GM21367 (cell line): ENCODE results near the gene SSH3.

Experiments used
- ATAC-seq: cut with Tn5 transposase; IDR thresholded peaks from one replicate; pipeline ENCODE4 v1.9.1; 2021; ENCODE audit not compliant: unreplicated experiment

The SSH3 gene

DNA sequence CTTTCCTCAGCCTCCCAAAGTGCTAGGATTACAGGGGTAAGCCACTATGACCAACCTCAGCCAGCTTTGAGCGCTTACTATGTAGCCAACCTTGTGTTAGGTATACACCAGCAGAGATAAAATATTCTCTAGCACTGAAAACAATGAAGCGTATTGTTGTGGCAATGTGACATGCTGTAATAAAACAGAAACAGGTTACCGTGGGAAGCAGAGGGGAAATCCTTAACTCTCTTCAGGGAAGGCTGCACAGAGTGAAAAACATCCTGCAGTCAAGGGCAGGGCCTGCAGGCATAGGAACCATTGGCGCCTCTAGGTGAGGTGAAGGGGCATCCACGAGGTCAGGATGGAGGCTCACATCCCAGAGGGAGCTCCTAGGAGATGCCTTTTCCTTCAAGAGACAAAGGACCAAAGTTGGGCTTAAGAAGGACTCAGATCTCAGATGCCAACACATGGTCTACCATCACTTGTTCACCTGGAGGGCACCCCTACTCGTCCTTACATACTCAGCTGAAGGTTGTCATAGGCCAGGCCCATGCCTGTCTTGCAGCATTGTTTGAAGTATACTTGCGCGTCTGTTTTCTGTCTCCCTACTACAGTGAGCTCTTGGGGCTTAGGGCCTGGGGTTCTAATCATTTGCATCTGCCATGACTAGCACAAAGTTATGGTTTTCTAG is 42.1 kb downstream of the SSH3 start:
- no peak for ATAC-seq

DNA sequence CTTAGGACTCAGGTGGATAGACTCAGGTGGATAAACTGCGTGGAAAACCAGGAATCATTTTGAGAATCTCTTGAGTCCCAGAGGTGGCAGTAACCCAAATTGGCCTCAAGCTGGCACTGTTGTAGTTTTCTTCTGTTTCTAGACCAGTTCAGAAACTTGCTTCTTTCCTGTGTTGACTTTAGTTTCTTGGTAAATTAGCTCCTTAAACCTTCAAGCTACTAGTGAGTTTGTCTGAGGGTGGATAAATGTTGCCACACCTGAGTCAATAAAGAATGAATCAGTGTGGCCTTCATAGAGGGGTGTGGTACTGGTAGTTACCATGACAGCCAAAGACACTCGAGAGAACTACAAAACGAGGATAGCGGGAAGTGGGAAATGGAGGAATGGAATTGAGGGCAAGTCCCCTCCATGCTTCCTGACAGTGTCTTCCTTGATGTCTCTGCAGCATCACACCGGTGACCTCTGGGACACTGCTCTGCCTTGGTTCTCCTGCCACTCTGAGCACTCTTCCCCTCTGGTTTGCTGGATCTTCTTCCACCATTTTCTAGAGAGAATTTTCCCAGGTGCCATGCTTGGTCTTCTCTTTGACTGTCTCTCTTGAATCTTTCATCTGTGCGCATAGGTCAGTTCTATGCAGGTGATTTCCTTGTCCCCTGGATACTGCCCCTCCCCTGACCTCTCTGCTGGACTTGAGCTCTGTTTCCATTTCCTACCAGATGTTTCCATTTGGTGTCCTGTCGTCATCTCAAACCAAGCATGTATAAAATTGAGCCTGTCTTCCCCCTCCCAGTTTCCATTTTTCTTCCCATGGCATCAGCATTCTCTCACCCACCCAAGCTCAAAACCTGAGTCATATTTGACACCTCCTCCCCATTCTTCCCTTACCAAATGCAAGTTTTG is 42.8 kb downstream of the SSH3 start:
- no peak for ATAC-seq

- no peak for ATAC-seq
These were observed 44.8 kb downstream of the SSH3 start for GRCh38 chr11:67347964-67348749.

DNA sequence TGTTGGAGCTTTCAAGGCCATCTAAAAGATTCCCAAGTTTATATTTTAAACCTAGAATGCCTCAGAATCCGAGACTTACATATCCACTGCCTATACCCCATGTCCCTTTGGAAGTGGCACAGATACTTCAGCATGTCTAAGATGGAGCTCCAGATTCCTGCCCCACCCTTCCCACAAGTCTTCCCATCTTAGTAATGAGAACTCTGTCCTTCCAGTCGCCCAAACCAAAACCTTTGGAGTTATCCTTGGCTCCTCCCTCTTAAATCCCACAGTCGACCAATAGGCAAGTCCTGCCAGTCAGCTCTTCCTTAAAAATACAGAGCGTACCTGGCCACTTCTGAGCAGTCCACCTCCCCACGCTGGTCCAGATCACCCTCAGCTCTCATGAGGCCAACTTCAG is 45.7 kb downstream of the SSH3 start:
- no peak for ATAC-seq

DNA sequence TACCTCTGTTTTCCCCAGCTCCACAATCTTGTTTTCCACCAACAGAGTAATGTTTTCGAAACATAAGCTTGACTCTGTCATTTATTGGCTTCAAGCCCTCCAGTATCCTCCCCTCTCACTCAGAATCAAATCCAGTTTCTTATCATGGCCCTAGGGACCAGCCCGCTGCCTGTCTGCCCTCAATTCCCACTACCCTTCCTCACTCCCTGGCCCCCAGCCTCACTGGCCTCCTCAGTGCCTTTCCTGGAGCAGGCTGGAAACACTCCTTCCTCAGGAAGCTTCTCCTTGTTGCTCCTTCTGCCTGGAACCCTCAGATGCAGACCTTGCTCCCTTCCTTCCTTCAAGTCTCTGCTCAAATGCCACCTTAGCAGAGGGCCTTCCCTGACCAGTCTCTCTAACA is 46.1 kb downstream of the SSH3 start:
- ATAC-seq = no peak

GRCh38 chr11:67349928-67350465 is 46.7 kb downstream of the SSH3 start:
- no peak for ATAC-seq

GRCh38 chr11:67351275-67352005 is 48.1 kb downstream of the SSH3 start:
- no peak for ATAC-seq

DNA sequence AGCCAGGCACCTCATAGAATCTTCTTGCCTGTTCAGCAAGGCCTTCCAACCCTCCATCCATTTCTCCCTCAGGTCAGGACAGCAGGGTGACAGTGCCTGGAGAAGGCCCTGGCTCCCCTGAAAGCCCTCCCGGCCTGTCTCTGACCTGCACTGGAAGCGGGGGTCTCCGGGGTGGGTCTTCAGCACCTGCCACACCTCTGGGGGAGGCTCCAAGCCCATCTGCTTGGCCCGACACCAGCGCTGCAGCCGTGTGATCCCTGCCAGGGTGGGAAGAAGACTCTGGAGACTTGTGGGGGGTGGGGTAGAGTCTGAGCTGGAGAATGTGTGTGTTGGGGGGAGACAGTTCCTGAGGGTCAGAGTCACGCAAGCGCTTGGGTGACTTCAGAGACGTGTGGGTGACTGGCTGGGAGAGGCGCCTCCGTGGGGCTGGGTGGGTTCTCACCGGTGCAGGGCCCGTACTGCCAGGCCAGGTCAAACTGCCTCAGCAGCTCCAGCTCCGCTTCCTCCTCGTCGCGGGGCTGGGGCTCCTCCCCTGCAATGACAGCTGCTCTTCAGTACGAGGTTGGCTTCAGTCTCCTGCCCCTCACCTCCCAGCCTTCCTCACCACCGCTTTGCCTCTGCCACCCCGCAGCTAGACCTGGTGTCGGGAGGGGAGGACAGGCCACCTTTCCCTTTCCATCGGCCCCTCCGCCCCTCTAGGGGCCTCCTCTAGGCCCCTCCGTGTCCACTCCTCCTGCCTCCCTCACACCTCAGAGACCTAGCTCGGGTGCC is 49.4 kb downstream of the SSH3 start:
- no peak for ATAC-seq

DNA sequence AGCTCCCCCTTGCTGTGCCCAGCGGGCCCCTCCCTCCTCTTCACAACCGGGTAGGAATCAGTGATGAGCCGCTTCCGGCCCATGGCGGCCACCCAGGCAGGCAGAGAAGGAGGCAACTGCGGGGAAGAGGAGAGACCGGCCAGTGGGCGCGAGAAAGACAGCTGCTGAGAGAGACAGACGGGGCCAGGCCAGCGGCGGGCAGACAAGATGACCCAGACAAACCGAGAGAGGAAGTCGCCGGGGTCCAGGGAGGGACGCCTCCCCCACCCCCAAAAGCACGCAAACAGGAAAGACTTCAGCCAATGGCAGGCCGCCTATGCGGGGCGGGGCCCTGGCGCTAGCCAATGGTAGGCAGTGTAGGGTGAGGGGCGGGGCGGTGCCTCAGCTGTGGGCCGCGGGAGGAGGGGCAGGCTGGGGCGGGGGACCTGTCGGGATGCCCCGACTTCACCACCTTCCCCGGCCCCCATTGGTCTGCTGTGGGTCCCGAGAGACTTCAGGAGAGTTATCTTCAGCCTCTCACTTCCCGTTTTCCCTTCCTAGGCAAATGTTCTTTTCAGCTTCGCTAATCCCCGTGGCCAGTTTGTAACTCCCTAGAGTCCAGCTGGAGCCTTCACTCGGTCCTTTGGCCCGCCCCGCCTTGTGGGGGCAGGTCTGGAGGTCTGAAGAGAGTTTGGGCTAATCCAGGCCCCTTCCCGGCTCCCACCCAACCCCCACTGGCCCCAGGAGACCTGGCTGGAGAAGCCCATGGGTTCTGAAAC is 50.2 kb downstream of the SSH3 start, which contains the start of gene POLD4:
Gene POLD4 (minus strand): TSS at position 230 of the 758 bp plus-strand sequence. CDS start 147 bp downstream, at position 83.
- peak; percentile 60 for ATAC-seq

DNA sequence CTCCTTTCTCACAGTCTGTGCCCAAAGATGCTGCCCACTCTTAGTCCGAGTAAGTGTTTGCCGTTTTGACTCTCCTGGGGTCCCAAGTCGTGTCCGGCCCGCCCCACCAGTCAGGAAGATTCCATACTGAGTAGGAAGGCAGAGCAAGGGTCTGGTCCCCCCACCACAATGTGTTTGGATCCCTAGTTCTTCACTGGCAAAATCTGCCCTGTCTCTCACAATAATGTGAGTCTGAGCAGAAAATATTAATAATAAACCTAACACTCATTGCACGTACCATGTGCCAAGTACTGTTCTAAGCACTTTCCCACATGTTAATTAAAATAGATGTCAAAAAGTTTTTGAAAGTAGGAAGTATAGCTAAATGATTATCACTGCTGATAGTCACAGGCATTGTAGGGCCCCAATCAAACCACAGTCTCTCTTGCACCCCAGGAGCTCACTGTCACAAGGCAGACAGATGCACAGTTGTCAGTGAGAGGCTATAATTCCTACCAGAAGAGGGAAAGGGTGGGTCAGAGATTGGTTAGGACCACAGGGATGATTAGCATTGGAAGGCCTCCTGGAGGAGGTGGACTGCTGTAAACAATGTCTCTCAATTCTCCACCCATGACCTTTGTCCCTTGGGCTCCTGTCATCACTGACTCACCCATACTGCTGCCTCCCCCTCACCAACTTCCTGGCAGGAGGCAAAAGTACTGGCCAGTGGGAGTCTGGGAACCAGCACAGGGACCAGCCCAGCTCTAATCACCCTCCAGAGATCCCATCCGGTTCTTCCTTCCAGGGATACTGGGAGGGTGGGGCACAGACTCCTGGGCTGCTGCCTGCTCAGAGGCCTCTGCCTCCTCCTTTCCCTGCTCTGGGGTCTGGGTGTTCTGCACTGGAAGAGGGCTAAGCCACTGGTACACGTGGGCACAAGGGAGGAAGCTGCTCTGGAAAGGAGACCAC is 51.0 kb downstream of the SSH3 start:
- ATAC-seq = no peak

- ATAC-seq = no peak
These were observed 51.9 kb downstream of the SSH3 start for GRCh38 chr11:67355023-67355793.

DNA sequence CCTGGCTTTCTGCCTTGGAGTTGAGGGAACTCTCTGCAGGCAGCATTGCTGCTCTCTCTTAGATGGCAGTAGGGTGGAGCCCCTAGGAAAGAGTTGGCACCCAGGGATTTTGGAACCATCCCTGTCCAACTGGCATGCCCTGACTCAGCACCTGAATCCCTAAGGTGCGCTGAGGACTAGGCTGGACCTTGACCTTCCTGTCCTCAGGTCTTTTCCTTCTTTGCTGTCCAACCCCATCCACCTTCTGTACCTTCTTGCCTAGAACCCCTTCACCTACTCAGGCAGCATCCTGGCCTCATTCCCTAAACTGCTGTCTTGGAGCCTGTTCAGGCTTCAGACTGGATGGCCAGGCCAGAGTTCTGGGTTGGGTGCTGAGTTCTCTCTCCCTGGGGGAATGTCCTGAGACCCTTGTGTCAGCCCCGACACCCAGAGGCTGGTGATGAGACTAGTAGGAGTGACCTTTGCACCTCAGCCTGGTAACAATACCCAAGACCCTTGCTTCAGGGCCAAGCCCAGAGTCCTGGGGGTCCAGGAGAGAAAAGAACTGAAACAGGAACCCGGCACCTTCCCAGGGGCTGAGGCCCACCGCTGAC is 52.6 kb downstream of the SSH3 start:
- ATAC-seq = no peak

DNA sequence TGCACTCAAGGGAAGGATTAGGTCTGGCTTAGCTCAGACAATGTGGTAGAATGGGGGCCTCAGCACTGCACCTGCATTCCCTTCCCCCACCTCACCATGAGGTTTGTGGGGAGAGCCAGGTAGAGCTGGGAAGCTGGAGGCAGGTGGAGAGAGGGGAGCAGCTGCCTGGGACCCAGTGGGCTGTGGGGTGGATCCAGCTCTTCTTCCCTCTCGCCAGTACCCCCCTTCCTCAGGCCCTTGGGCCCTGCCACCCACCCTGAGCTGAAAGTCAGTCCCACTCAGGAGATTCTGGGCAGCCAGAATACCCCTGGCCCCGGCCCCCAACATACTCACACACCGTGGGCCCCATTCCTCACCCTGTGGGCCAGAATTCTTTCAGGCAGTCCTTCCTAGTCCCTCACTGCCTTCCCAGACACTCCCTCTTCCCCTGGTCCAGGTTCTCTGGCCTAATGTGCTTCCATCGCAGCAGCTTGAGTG is 53.1 kb downstream of the SSH3 start:
- ATAC-seq = no peak

DNA sequence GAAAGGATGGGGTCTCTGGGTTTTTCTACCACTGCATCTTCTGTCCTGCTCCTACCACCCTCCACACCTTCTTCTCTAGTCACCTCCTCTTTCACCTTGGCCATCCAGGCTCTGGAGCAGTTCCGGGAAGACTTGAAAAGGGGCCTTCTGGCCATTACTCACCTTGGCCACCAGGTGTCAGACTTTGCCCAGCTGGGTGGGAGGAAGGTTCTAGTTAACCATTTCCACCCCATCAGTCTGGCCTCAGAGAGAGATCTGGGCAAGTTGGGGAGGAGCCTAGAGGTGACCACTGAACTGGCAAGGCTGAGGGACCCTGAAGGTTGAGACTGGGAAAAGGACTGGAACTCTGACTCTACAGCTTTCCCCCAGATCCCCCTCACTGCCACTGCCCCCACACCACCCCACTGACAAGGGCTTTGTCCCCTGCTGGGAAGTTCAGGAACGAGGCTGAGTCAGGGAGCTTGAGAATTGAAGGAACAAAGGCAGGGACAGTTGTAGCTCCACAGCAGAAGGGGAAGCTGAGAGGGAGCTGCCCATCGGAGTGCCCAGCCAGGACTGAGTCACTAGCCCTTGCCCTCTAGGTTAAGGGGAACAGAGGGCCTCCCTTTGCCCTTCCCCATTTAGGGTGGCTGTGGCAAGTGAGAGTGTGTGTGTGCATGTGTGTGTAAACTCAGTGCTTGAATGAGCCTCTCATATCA is 53.7 kb downstream of the SSH3 start:
- ATAC-seq = no peak

DNA sequence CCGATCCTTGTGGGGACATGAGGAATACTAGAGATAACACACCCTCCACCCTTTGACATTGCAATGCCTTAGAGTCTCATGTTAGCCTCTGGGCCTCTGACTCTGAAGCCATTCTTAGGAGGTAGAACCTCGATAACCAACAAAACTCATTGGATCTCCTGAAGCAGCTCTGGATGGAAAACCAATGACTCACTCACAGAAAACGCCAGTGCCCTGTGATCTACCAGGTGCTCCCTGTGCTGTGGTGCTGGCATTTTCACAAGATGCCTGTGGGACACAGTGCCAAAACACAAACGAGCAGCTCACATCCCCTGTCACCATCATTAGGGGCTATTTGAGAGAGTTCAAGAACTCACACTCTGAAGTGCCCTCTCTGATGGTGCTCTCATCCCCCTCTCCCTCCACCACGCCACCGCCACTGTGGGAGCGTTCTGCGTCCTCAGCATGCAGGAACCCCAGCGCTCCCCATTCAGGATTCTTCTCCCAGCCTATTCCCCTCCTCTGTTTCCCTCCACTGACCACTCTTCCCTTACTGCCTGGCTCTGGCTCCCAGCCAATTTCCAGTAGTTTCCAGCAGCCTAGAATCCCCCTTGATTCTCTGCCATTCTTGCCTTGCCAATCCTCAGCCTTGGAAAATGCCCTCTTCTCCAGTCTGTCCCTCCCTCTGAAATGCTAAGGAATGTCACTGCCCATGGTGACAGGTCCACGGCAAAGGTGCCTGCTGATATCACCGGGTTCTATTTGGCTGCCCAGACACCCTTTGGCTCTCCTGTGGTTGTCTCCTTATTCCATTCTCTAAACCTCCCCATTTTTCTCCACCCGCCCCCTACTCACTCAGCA is 54.7 kb downstream of the SSH3 start:
- no peak for ATAC-seq
